Endothelial cell of coronary artery (primary cell): Measurements from ENCODE around the gene CFAP65. TPM values are rescaled to one million over a fixed set of nuclear protein-coding genes. Genes with fewer than 3 reads are reported as not detected.

ENCODE experiments used
- total RNA-seq: library from RNA; depleted of rRNA; stranded (reverse); fragments of >200 nt; gene quantifications from 2 replicates; pipeline ENCODE4 v1.2.3, GENCODE V29; 2014

Gene CFAP65, protein sequence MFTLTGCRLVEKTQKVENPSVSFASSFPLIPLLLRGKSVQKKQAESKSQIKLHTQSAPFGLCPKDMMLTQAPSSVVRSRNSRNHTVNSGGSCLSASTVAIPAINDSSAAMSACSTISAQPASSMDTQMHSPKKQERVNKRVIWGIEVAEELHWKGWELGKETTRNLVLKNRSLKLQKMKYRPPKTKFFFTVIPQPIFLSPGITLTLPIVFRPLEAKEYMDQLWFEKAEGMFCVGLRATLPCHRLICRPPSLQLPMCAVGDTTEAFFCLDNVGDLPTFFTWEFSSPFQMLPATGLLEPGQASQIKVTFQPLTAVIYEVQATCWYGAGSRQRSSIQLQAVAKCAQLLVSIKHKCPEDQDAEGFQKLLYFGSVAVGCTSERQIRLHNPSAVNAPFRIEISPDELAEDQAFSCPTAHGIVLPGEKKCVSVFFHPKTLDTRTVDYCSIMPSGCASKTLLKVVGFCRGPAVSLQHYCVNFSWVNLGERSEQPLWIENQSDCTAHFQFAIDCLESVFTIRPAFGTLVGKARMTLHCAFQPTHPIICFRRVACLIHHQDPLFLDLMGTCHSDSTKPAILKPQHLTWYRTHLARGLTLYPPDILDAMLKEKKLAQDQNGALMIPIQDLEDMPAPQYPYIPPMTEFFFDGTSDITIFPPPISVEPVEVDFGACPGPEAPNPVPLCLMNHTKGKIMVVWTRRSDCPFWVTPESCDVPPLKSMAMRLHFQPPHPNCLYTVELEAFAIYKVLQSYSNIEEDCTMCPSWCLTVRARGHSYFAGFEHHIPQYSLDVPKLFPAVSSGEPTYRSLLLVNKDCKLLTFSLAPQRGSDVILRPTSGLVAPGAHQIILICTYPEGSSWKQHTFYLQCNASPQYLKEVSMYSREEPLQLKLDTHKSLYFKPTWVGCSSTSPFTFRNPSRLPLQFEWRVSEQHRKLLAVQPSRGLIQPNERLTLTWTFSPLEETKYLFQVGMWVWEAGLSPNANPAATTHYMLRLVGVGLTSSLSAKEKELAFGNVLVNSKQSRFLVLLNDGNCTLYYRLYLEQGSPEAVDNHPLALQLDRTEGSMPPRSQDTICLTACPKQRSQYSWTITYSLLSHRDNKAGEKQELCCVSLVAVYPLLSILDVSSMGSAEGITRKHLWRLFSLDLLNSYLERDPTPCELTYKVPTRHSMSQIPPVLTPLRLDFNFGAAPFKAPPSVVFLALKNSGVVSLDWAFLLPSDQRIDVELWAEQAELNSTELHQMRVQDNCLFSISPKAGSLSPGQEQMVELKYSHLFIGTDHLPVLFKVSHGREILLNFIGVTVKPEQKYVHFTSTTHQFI (N-terminal part only)
- under 0.01 TPM in 1 of 2 replicates, not detected in the other for total RNA-seq

DNA sequence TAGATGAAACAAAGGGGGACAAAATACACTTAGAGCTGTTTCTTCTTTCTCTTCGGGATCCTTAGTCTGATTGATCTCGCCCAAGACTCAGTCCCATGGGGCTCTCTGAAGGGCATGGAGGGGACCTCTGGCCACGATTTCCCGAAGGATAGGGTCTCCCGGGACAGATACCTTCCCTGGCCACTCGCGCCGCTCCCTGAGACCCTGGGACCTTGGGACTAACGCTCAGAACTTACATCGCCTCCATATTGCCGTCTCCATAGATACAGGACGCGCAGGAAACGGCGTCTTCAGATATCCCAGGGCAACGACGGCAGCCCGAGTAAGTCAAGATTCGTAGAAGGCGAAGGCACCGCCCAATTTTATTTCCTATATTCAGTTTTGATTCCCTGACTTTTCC lies at the start of gene CFAP65:
CFAP65 (minus strand) TSS at position 265 of the 400 bp plus-strand sequence. CDS start 2,468 bp downstream, outside the sequence.

DNA sequence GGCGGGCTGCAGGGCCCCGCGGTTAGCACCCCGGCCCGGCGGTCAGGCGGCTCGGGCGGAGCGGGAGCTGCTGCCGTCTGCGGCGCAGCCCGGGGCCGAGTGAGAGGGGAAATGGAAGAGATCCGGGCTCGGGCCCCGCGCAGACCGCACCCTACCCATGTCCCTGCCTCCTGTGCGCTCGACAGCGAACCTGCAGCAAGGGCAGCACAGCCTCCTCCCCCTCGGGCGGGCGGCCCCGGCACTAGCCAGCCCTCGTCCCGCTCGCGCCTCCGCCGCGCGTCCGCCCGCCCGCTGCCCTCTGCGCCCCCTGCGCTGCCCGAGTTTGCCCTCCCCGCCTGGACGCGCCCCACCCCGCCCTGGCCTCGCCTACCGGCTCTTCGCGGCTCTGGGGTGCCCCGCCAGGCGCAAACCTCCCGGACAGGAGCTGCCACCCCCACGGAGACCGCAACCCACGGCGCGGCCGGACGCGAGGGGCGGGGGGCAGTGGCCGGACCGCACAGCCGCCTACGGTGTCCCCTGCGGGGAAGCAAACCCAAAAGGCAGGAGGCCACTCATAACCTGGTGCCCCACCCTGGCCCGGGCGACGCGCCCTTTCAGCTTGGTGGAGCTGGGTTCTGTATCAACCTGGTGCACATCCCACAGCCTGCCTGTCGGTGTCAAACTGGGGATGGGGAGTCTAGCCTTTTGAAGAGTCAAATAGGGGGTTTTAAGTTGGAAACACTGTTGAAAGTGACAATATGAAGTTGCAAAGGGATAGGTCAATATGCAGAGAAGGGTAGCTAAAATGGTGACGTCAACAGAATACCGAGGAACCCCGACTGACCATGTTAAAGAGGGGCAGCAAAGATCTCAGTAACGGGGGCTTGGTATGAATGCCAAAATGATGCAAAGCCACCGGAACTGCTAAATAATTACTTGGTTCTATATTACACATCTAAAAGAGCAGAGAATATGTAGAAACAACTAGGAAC lies 19.8 kb upstream of the CFAP65 start, which contains the start of gene IHH:
IHH (minus strand) TSS at position 101 of the 971 bp plus-strand sequence. CDS start 454 bp downstream, outside the sequence.

GRCh38 chr2:218993345-218994315 lies 47.7 kb downstream of the CFAP65 start, which contains the start of gene CRYBA2:
Gene CRYBA2 (minus strand): TSS chr2:218993422. CDS start chr2:218993176, 246 bp downstream.

GRCh38 chr2:218985021-218985324 lies 56.3 kb downstream of the CFAP65 start, which contains the start of gene FEV:
Gene FEV (minus strand): TSS chr2:218985184. CDS start chr2:218985075, 109 bp downstream.

DNA sequence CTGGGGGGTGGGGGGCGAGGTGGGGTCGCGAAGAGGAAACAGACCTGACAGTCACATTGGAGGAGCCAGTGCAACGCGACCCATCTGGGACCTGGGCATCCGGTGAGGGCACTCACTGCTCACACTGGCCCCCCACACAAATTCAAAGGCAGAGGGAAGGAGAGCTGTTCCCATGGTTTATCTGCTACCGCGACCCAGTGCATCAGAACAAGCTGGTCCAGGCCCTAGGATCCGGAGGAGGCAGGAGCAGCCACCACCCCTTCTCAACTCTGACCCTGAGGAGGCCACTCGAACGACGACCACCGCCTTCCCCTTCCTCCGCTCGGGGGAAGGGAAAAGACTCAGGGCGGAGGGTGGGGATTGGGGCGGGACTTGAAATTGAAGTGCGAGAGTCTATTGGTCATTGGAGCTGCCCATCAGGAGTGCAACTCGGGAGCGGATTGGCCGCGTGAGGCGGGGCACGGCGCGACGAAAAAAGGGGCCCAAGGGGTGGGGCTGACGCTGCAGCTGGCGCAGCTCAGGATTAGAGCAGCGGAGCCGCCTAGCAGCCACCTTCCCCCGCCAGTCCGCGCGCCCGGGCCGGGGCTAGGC lies 82.1 kb downstream of the CFAP65 start, which contains the start of gene CDK5R2:
CDK5R2 (plus strand) TSS at position 526 of the 591 bp plus-strand sequence. CDS start 155 bp downstream, outside the sequence.

Other genes starting within 250 kb of the CFAP65 start
- gene PRKAG3, start 209.7 kb downstream of the CFAP65 start, total RNA-seq: not detected in 2 replicates
- gene WNT6, start 181.7 kb downstream of the CFAP65 start, total RNA-seq: not detected in 2 replicates
- not detected in 2 replicates for gene WNT10A, start 160.7 kb downstream of the CFAP65 start, total RNA-seq
- gene CDK5R2, start 81.8 kb downstream of the CFAP65 start, total RNA-seq: not detected in 2 replicates
- not detected in 2 replicates for gene FEV, start 56.3 kb downstream of the CFAP65 start, total RNA-seq
- gene CRYBA2, start 48.1 kb downstream of the CFAP65 start, total RNA-seq: not detected in 2 replicates
- under 0.01 and 0.09 TPM in 2 replicates for gene IHH, start 19.4 kb upstream of the CFAP65 start, total RNA-seq
- gene NHEJ1, start 119.3 kb upstream of the CFAP65 start, total RNA-seq: 12.1 and 13.6 TPM in 2 replicates
- gene SLC23A3, start 128.5 kb upstream of the CFAP65 start, total RNA-seq: 1.1 and 3.5 TPM in 2 replicates
- gene CNPPD1, start 135.4 kb upstream of the CFAP65 start, total RNA-seq: 16.4 and 17.3 TPM in 2 replicates
- gene RETREG2, start 136.8 kb upstream of the CFAP65 start, total RNA-seq: 42.9 and 53.6 TPM in 2 replicates
- gene ZFAND2B, start 165.3 kb upstream of the CFAP65 start, total RNA-seq: 21.1 and 22.1 TPM in 2 replicates
- 29.8 and 51.1 TPM in 2 replicates for gene ABCB6, start 177.4 kb upstream of the CFAP65 start, total RNA-seq
- gene ATG9A, start 188.1 kb upstream of the CFAP65 start, total RNA-seq: 31.8 and 48.4 TPM in 2 replicates
- 16.5 and 34.8 TPM in 2 replicates for gene ANKZF1, start 188.3 kb upstream of the CFAP65 start, total RNA-seq
- 3.3 and 4.0 TPM in 2 replicates for gene GLB1L, start 203.9 kb upstream of the CFAP65 start, total RNA-seq
- 18.7 and 22.0 TPM in 2 replicates for gene STK16, start 204.0 kb upstream of the CFAP65 start, total RNA-seq
- not detected in 2 replicates for gene TUBA4B, start 211.7 kb upstream of the CFAP65 start, total RNA-seq
- 5.1 and 5.2 TPM in 2 replicates for gene TUBA4A, start 212.4 kb upstream of the CFAP65 start, total RNA-seq
- gene DNAJB2, start 237.8 kb upstream of the CFAP65 start, total RNA-seq: 17.4 and 25.6 TPM in 2 replicates